Smooth muscle cell (in vitro differentiated cells): ENCODE results near the gene FAM13A. TPM values are rescaled to one million over a fixed set of nuclear protein-coding genes. Genes with fewer than 3 reads are reported as not detected.

Experiments
- DNase-seq: peaks from one replicate; lab custom pipeline; 2025; ENCODE audit not compliant: unreplicated experiment; lab: John Stamatoyannopoulos, UW
- H2AFZ ChIP-seq: fragments of 200-600 bp; sonication (generic); 2 replicates; pipeline ENCODE4 v1.6.0; 2016; ENCODE audit warnings: antibody characterized with exemption, low read depth, mild to moderate bottlenecking
- H3F3A ChIP-seq: fragments of 200-600 bp; sonication (generic); 2 replicates; pipeline ENCODE4 v1.6.0; 2017; ENCODE audit warnings: antibody characterized with exemption, low read depth
- H3K27ac ChIP-seq: fragments of 200-600 bp; sonication (generic); 2 replicates; pipeline ENCODE4 v1.5.1; 2016; ENCODE audit warnings: low read depth, mild to moderate bottlenecking
- H3K27me3 ChIP-seq: fragments of 200-600 bp; sonication (generic); 2 replicates; pipeline ENCODE4 v1.6.1; 2016; ENCODE audit warnings: low read depth, mild to moderate bottlenecking
- H3K36me3 ChIP-seq: fragments of 200-600 bp; sonication (generic); 2 replicates; pipeline ENCODE4 v1.5.1; 2016; ENCODE audit warnings: low read depth
- H3K4me1 ChIP-seq: fragments of 200-600 bp; sonication (generic); 2 replicates; pipeline ENCODE4 v1.5.1; 2016; ENCODE audit warnings: low read depth
- H3K4me2 ChIP-seq: fragments of 200-600 bp; sonication (generic); 2 replicates; pipeline ENCODE4 v1.6.0; 2016; ENCODE audit warnings: mild to moderate bottlenecking
- H3K4me3 ChIP-seq: fragments of 200-600 bp; sonication (generic); 2 replicates; pipeline ENCODE4 v1.5.1; 2016; ENCODE audit warnings: mild to moderate bottlenecking
- H3K79me2 ChIP-seq: fragments of 200-600 bp; sonication (generic); 2 replicates; pipeline ENCODE4 v1.6.0; 2016; ENCODE audit warnings: low read depth, mild to moderate bottlenecking
- H3K9ac ChIP-seq: fragments of 200-600 bp; sonication (generic); 2 replicates; pipeline ENCODE4 v1.6.0; 2016; ENCODE audit warnings: low read depth
- H3K9me3 ChIP-seq: fragments of 200-600 bp; sonication (generic); replicated peaks from 2 replicates; pipeline ENCODE4 v1.5.1; 2016; ENCODE audit warnings: low read depth
- H4K20me1 ChIP-seq: fragments of 200-600 bp; sonication (generic); 2 replicates; pipeline ENCODE4 v1.6.0; 2016; ENCODE audit warnings: low read depth
- CTCF ChIP-seq: fragments of 200-600 bp; sonication (generic); IDR thresholded peaks from 2 replicates; pipeline ENCODE4 v1.5.1; 2017; ENCODE audit warnings: borderline replicate concordance, mild to moderate bottlenecking, antibody characterized with exemption; ENCODE audit not compliant: insufficient read depth, poor library complexity, severe bottlenecking
- WGBS: methylation state at CpG from one replicate; pipeline ENCODE4 v1.1.7; 2016; ENCODE audit warnings: low lambda C conversion rate; 5-methylcytosine and 5-hydroxymethylcytosine counted together
- polyA plus RNA-seq: library from polyadenylated mRNA; unstranded; fragments of >200 nt; fragmentation: Nextera tagmentation; extraction: Ambion mirVana; gene quantifications from 2 replicates; pipeline ENCODE4 v1.2.1, GENCODE V29; 2016
- total RNA-seq: library from RNA; depleted of rRNA; stranded (reverse); fragments of >200 nt; gene quantifications from 2 replicates; pipeline ENCODE4 v1.2.3, GENCODE V29; 2014

Gene FAM13A
- total and polyA plus RNA-seq, 2 experiments from 2014 or later: 14.6 to 39.9 TPM

GRCh38 chr4:88940506-88940905 lies 116.5 kb downstream of the FAM13A start:
- Histone ChIP-seq H3K9ac (no peak overlapping the region), H3K36me3 (no peaks in the 10 kb centered on the region), H3K27me3 (no peaks in the 10 kb centered on the region), H4K20me1 (no peaks in the 10 kb centered on the region), H3K9me3 (no peaks in the 10 kb centered on the region), H3K4me1 (peaks cover 14% of the 10 kb centered on the region), H3F3A (peaks cover 5% of the 10 kb centered on the region), H2AFZ (no peak overlapping the region), H3K4me3 (no peak overlapping the region), H3K79me2 (no peaks in the 10 kb centered on the region), H3K4me2 (no peak overlapping the region), H3K27ac (no peak overlapping the region)
- DNase-seq: no peak
- TF ChIP-seq CTCF: no peak
- WGBS: 83% methylated on average over 2 of the region's 2 CpGs

GRCh38 chr4:88939697-88940096 lies 117.3 kb downstream of the FAM13A start:
- Histone ChIP-seq H3K4me3 (no peak overlapping the region), H3K4me1 (peaks cover 14% of the 10 kb centered on the region), H4K20me1 (no peaks in the 10 kb centered on the region), H3K4me2 (no peak overlapping the region), H2AFZ (no peak overlapping the region), H3K9ac (no peak overlapping the region), H3K9me3 (no peaks in the 10 kb centered on the region), H3F3A (peaks cover 5% of the 10 kb centered on the region), H3K27me3 (no peaks in the 10 kb centered on the region), H3K36me3 (no peaks in the 10 kb centered on the region), H3K79me2 (no peaks in the 10 kb centered on the region), H3K27ac (no peak overlapping the region)
- no peak for TF ChIP-seq CTCF
- DNase-seq: no peak
- WGBS: 81% methylated on average over 3 of the region's 3 CpGs

GRCh38 chr4:88938138-88938537 lies 118.8 kb downstream of the FAM13A start:
- H3K4me1 ChIP-seq: peaks cover 14% of the 10 kb centered on the region
- H3K9ac ChIP-seq: no peak overlapping the region
- no peaks in the 10 kb centered on the region for H3K36me3 ChIP-seq
- H3K79me2 ChIP-seq: no peaks in the 10 kb centered on the region
- H3K4me2 ChIP-seq: peak overlapping the region; percentile 51
- peaks cover 5% of the 10 kb centered on the region for H3F3A ChIP-seq
- peak overlapping the region; percentile 81 for H3K27ac ChIP-seq
- H3K27me3 ChIP-seq: no peaks in the 10 kb centered on the region
- no peaks in the 10 kb centered on the region for H4K20me1 ChIP-seq
- no peak overlapping the region for H2AFZ ChIP-seq
- H3K4me3 ChIP-seq: no peak overlapping the region
- TF ChIP-seq CTCF: no peak
- no peaks in the 10 kb centered on the region for H3K9me3 ChIP-seq
- no peak for DNase-seq

GRCh38 chr4:88937081-88937480 lies 119.9 kb downstream of the FAM13A start:
- no peaks in the 10 kb centered on the region for H3K36me3 ChIP-seq
- no peak overlapping the region for H3K9ac ChIP-seq
- H3K4me2 ChIP-seq: peak overlapping the region; percentile 51
- no peaks in the 10 kb centered on the region for H3K79me2 ChIP-seq
- no peak overlapping the region for H2AFZ ChIP-seq
- DNase-seq: no peak
- WGBS: 24% methylated on average over 2 of the region's 2 CpGs
- peak overlapping the region; percentile 81 for H3K27ac ChIP-seq
- no peaks in the 10 kb centered on the region for H3K27me3 ChIP-seq
- H4K20me1 ChIP-seq: no peaks in the 10 kb centered on the region
- H3K4me3 ChIP-seq: no peak overlapping the region
- no peaks in the 10 kb centered on the region for H3K9me3 ChIP-seq
- peaks cover 14% of the 10 kb centered on the region for H3K4me1 ChIP-seq
- no peak for TF ChIP-seq CTCF
- H3F3A ChIP-seq: peaks cover 5% of the 10 kb centered on the region
